CD4-positive, alpha-beta T cell treated with Interleukin-15 for 1 hour (primary cell): ENCODE results near the gene KCP.

ENCODE experiments used
- DNase-seq: peaks from one replicate; pipeline ENCODE4 v3.0.0-alpha.2; 2020

Gene KCP

GRCh38 chr7:128904381-128905197, 5.9 kb downstream of the KCP start:
- peak; percentile 37 for DNase-seq

GRCh38 chr7:128903621-128904361, 6.7 kb downstream of the KCP start:
- DNase-seq = no peak

GRCh38 chr7:128902761-128903585, 7.5 kb downstream of the KCP start:
- DNase-seq = no peak

DNA sequence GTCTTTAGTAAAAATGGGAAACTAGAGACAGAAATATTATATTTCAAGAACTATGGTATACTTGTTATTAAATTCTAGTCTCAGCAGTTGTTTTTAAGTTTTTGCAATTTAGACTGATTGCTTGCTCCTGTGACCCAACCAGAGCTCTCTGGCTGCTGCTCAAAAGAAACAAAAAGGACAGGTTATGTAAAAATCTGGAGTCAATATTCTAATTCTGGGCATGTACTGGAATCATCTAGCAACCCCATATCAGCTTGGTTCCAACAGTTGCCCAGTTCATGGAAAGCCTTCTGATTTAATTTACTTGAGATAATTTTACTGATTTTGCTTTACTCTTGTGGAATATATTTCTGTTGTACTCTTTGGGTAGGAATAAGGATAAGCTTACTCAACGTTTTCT, 10.3 kb downstream of the KCP start:
- no peak for DNase-seq

DNA sequence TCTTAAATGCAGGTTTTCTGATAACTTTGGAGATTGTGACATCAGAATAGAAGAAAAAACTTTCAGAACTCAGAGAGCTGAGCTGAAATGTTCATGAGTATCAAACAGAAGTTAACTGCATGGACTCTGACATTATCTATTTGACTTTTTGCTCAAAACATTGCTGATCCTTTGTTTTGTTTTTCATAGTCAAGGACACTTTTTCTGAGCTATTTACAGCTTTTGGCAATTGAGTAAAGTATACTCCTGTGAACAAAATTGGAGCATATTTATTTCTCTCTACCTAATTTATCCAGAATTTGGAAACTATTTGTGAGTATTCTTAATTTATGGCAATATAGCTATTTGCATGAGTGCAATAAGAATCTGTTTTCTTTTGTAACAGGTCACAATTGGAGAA, 11.1 kb downstream of the KCP start:
- no peak for DNase-seq

DNA sequence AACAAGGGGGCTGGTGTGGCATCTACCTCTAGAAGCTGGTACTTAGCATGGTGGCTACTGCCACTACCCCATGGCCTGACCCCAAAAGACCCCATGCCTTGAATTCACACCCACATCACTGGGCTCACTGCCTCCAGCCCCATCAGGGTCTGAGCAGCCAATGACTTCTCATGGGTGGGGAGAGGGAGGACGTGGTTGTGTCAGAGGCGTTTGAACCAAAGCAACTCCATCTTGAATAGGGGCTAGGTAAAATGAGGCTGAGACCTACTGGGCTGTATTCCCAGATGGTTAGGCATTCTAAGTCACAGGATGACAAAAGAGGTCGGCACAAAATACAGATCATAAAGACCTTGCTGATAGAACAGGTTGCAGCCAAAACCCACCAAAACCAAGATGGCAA, 15.2 kb downstream of the KCP start:
- no peak for DNase-seq

DNA sequence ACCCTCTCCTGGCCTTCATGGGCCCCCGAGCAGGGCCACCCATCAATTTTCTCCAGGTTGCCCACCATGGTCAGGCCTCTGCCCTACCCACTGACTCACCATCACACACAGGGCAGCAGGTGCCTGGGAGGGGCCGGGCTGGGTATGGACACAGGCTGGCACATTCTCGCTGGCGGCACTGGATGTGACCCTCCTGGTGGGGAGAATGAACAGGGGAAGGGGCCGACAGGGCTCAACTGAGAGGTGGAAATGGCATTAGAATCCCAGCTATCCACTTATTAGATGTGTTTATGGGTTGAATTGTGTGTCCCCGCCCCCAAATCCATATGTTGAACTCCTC, 16.4 kb downstream of the KCP start:
- DNase-seq = no peak

GRCh38 chr7:128893251-128894100, 17.0 kb downstream of the KCP start:
- no peak for DNase-seq

GRCh38 chr7:128892521-128893250, 17.8 kb downstream of the KCP start:
- DNase-seq = no peak

GRCh38 chr7:128891942-128892269, 18.6 kb downstream of the KCP start:
- no peak for DNase-seq

- DNase-seq = no peak
Observed at GRCh38 chr7:128891110-128891941, 19.2 kb downstream of the KCP start.

DNA sequence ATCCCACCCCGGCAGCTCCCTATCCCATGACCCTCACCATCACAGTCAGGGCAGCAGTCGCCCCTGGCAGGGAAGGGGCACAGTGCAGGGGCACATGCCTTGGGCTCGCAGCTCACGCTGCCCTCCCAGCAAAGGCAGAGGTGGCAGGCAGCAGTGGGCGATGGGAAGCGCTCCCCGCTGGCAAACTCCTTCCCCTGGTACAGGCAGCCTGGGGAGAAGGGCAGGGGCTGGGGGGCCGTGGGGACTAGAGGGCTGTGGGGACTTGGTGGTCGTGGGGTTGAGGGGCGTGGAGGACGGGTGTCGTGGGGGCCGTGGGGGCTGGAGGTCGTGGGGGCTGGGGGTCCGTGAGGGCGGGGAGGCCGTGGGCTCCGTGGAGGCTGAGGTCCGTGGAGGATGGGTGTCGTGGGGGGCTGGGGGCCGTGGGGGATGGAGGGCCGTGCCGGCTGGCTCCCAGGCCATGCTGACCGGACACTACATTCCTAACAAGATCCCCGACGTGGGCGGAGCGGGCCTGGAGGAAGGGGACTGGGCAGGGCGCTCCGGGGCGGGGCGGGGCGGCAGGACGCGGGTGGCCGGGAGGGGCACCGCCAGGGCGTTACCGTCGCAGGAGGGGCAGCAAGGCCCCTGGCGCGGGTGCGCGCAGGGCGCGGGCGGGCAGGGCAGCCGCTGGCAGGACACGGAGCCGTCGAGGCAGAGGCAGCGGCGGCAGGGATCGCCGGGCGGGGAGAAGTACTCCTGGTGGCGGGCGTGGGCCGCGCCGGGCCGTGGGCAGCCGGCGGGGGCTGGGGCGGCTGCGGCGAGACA, 20.0 kb downstream of the KCP start:
- DNase-seq = no peak

DNA sequence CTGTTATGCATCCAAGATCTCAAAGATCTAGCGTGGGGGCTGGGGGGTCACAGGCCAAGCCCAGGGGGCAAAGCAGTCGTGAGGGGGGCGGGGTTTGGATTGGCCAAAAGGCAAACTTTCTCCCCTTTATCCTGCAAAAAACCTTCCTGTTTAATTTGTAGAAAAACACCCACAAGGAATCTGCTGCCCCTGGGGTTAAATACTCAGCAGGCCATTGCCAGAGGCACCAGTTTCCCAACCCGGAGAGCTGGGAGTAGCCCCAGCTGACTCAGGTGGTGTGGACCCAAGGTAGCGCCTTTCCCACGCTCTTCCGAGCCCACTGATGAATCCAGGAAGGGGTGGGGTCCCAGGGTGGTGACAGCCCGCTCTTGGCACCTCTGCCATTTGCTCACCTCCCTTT, 21.4 kb downstream of the KCP start:
- DNase-seq = no peak

- DNase-seq = no peak
Observed at GRCh38 chr7:128888756-128889095, 21.8 kb downstream of the KCP start.

DNA sequence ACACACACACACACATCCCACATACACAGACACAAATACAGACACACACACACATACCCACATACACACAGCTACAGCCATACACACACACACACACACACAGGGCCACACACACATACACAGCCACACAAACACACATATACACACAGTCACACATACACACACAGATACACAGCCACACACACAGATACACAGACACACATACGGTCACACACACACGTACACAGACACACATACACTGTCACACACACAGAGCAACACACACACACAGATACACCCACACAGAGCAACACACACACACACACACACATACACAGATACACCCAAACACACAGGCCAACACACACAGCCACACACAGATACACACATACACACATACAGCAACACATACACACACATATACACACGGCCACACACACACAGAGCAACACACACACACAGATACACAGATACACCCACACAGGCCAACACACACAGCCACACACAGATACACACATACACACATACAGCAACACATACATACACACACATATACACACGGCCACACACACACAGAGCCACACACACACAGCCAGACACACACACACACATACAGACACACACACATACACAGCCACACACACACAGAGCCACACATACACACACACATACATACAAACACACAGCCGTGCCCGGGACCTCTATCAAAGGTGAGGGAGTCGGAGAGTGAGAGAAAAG, 22.3 kb downstream of the KCP start:
- DNase-seq = no peak

- DNase-seq = no peak
Observed at GRCh38 chr7:128887169-128888038, 23.1 kb downstream of the KCP start.

DNA sequence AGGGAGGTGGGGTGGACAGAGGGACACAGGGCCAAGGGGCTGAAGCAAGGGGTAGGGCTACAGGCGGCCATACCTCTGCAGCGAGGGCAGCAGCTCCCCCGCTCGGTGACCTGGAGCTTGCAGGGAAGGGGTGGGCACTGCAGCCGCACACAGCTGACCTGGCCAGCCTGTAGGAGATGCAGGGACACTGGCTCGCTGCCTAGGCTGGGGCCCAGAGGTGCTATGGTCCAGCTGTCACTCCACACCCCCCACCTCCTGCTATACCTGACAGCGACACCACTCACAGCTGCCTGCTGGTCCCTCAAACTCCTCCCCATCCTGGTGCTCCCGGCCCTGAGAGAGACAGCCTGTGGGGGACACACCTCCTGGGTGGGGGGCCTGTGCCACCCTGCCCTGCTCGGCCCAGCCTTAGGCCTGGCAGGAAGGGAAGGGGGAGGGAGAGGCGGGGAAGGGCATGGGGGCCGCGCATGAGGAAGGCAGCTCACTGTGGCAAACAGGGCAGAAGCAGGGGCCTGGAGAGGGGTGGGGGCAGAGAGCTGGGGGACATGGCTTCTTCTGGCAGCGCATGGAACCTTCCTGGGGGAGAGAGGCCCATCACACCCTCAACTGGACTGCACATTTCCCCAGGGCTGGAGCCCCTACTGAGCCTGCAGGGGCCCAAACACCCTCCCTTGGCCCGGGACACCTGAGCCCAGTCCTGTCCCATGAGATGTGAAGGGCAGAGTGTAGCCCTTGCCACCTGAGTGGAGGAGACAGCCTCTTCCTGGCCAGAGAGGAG, 23.9 kb downstream of the KCP start:
- DNase-seq = no peak
